Sigmoid colon (tissue), 7 donors: ENCODE results near the gene ADISSP. TPM values are rescaled to one million over a fixed set of nuclear protein-coding genes. Genes with fewer than 3 reads are reported as not detected.

Experiments used
- DNase-seq: peaks from one replicate; pipeline ENCODE4 v3.0.0-alpha.2; 2019
- H3K27ac ChIP-seq, 4 donors: fragments of 200-600 bp; sonication (generic); one replicate each; pipeline ENCODE4 v1.5.1; 2016 to 2019; ENCODE audit warnings: mild to moderate bottlenecking in 1 of 4
- H3K27me3 ChIP-seq, 3 donors: fragments of 200-600 bp; sonication (generic); one replicate each; pipeline ENCODE4 v1.5.1; 2019; ENCODE audit warnings: mild to moderate bottlenecking in 1 of 3
- H3K36me3 ChIP-seq, 4 donors: fragments of 200-600 bp; sonication (generic); one replicate each; pipeline ENCODE4 v1.5.1; 2016 to 2019
- H3K4me1 ChIP-seq, 4 donors: fragments of 200-600 bp; sonication (generic); one replicate each; pipeline ENCODE4 v1.5.1; 2017 to 2019
- H3K4me3 ChIP-seq, 4 donors: fragments of 200-600 bp; sonication (generic); one replicate each; pipeline ENCODE4 v1.5.1; 2017 to 2019; ENCODE audit warnings: mild to moderate bottlenecking in 2 of 4, moderate library complexity in 1 of 4
- H3K9me3 ChIP-seq, 4 donors: fragments of 200-600 bp in 3 of 4; sonication (generic) in 3 of 4; one replicate each; pipeline versions ENCODE4 v1.5.1 to v1.6.1; 2013 to 2019
- EP300 ChIP-seq, 4 donors: sonication (generic); formaldehyde crosslinking; IDR thresholded peaks; one replicate each; pipeline ENCODE4 v1.6.1; 2017; ENCODE audit warnings: antibody characterized with exemption in 4 of 4
- POLR2A ChIP-seq, 2 donors: fragments of 450-650 bp; IDR thresholded peaks; one replicate each; pipeline ENCODE4 v1.6.1; 2016; ENCODE audit warnings: antibody characterized with exemption in 2 of 2, mild to moderate bottlenecking in 2 of 2, moderate library complexity in 2 of 2
- POLR2AphosphoS5 ChIP-seq, 4 donors: sonication (generic); formaldehyde crosslinking; IDR thresholded peaks; one replicate each; pipeline ENCODE4 v1.6.1; 2017; ENCODE audit warnings: antibody characterized with exemption in 4 of 4
- WGBS, 2 donors: extraction: QIAGEN DNeasy Blood & Tissue Kit; methylation state at CpG; one replicate each; pipeline ENCODE4 v1.1.7; 2013; 5-methylcytosine and 5-hydroxymethylcytosine counted together
- intact Hi-C: fragments of 100-400 bp; cut with DNase I; formaldehyde crosslinking; loops from one replicate; pipeline ENCODE4 v1.15.1; 2023
- polyA plus RNA-seq, 3 donors: library from polyadenylated mRNA; stranded (reverse); fragments of 200-250 nt; gene quantifications; one replicate each; pipeline ENCODE4 v1.2.3, GENCODE V29; 2013
- total RNA-seq, 4 donors: library from RNA; depleted of rRNA; stranded (reverse); fragments of >200 nt; gene quantifications; one replicate each; pipeline ENCODE4 v1.1.0, GENCODE V29; 2016
- TF ChIP-seq, protein P1 (sequence below), 4 experiments: fragments of 450-650 bp in 3 of 4; fragments of 200-600 bp in 1 of 4; IDR thresholded peaks; one replicate each; pipeline ENCODE4 v1.5.1; 2016 to 2019; ENCODE audit warnings: antibody characterized with exemption in 4 of 4, mild to moderate bottlenecking in 3 of 4, moderate library complexity in 2 of 4
- donor health status: healthy with polysubstance abuse.
- donor health status: Bipolar disorder and iron deficiency.
- donor health status: healthy.

ADISSP gene
- total and polyA plus RNA-seq, 7 donors, result 15.7 to 116 (median 53.2) TPM

DNA sequence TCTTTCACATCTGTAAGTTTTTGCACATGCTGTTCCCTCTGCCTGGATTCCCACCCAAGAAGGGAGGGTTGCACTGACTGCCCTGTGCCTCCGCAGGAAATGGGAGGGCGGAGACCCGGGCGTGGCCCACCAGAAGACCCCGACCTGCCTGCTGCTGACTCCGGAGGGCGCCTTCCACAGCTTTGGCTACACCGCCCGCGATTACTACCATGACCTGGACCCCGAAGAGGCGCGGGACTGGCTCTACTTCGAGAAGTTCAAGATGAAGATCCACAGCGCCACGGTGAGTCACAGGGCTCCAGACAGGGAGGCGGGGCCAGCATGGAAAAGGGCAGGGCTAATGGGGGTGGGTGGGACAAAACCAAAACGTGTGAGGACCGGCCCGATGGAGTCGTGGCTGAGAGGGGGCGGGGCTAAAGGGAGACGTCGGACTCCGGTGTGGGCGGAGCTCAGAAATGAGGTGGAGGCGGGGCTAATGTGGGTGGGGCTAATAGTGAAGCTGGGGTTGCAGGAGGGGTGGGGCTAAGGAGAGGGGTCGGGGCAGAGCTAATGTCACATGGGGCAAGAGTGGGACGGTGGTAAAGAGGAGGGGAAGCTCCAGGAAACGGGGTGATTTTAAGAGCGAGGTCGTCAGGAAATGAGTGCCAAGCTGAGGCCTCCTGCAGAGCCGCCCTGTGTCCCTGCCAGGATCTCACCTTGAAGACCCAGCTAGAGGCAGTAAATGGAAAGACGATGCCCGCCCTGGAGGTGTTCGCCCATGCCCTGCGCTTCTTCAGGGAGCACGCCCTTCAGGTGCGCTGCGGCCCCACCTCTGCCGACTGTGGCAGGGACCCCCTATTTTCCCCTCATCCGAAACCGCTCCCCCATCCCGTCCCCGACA is 22.5 kb downstream of the ADISSP start:
- Histone ChIP-seq H3K27me3 (peaks cover 0 to 26% (median 9%) of the 10 kb centered on the region in 3 donors), H3K4me1 (peaks cover 0 to 15% (median 4%) of the 10 kb centered on the region in 4 donors), H3K36me3 (no peaks in the 10 kb centered on the region), H3K4me3 (no peak overlapping the region), H3K27ac (no peak overlapping the region), H3K9me3 (no peaks in the 10 kb centered on the region)
- 34 to 43% methylated on average over 45 of the region's 45 CpGs for WGBS, 2 donors
- peak; percentile 80 for DNase-seq
- TF ChIP-seq EP300 (IDR thresholded peaks at IDR 0.05) (no peak), POLR2A (IDR thresholded peaks at IDR 0.05) (no peak), POLR2AphosphoS5 (IDR thresholded peaks at IDR 0.05) (no peak)
- TF ChIP-seq, protein P1, sequence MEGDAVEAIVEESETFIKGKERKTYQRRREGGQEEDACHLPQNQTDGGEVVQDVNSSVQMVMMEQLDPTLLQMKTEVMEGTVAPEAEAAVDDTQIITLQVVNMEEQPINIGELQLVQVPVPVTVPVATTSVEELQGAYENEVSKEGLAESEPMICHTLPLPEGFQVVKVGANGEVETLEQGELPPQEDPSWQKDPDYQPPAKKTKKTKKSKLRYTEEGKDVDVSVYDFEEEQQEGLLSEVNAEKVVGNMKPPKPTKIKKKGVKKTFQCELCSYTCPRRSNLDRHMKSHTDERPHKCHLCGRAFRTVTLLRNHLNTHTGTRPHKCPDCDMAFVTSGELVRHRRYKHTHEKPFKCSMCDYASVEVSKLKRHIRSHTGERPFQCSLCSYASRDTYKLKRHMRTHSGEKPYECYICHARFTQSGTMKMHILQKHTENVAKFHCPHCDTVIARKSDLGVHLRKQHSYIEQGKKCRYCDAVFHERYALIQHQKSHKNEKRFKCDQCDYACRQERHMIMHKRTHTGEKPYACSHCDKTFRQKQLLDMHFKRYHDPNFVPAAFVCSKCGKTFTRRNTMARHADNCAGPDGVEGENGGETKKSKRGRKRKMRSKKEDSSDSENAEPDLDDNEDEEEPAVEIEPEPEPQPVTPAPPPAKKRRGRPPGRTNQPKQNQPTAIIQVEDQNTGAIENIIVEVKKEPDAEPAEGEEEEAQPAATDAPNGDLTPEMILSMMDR (IDR thresholded peaks at IDR 0.05), result no peak
- intact Hi-C loops, result no loop called here

GRCh38 chr20:3744037-3744436 is 23.5 kb downstream of the ADISSP start:
- Histone ChIP-seq H3K9me3 (no peaks in the 10 kb centered on the region), H3K27ac (no peak overlapping the region), H3K4me1 (peaks cover 0 to 8% (median 0%) of the 10 kb centered on the region in 4 donors), H3K4me3 (no peak overlapping the region), H3K27me3 (peaks cover 0 to 16% (median 9%) of the 10 kb centered on the region in 3 donors), H3K36me3 (no peaks in the 10 kb centered on the region)
- TF ChIP-seq EP300 (IDR thresholded peaks at IDR 0.05), result no peak
- TF ChIP-seq POLR2AphosphoS5 (IDR thresholded peaks at IDR 0.05), result no peak
- TF ChIP-seq, protein P1 (IDR thresholded peaks at IDR 0.05), result no peak
- no peak for TF ChIP-seq POLR2A (IDR thresholded peaks at IDR 0.05)
- DNase-seq, result no peak
- intact Hi-C loops, result no loop called here
- 78 to 88% methylated on average over 1 of the region's 1 CpG for WGBS, 2 donors

DNA sequence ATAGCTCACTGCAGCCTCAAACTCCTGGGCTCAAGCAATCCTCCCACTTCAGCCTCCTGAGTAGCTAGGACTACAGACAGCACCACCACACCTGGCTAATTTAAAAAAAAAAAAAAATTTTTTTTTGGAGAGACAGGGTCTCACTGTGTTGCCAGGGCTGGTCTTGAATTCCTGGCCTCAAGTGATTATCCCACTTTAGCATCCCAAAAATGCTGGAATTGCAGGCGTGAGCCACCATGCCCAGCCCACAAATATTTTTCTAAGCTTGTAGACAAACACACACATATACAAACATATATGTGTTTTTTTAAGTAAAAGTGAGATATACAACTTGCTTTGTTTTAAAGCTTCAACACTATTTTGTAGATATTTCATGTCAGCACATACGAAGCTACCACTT is 24.3 kb downstream of the ADISSP start:
- no peak overlapping the region for H3K4me3 ChIP-seq
- no peaks in the 10 kb centered on the region for H3K9me3 ChIP-seq
- peaks cover 0 to 16% (median 9%) of the 10 kb centered on the region in 3 donors for H3K27me3 ChIP-seq
- H3K4me1 ChIP-seq, result peaks cover 0 to 8% (median 0%) of the 10 kb centered on the region in 4 donors
- no peaks in the 10 kb centered on the region for H3K36me3 ChIP-seq
- H3K27ac ChIP-seq, result no peak overlapping the region
- 62 to 76% methylated on average over 2 of the region's 2 CpGs for WGBS, 2 donors
- TF ChIP-seq EP300 (IDR thresholded peaks at IDR 0.05) (no peak), POLR2A (IDR thresholded peaks at IDR 0.05) (no peak), POLR2AphosphoS5 (IDR thresholded peaks at IDR 0.05) (no peak)
- TF ChIP-seq, protein P1 (IDR thresholded peaks at IDR 0.05), result no peak
- intact Hi-C loops, result no loop called here
- DNase-seq, result no peak

DNA sequence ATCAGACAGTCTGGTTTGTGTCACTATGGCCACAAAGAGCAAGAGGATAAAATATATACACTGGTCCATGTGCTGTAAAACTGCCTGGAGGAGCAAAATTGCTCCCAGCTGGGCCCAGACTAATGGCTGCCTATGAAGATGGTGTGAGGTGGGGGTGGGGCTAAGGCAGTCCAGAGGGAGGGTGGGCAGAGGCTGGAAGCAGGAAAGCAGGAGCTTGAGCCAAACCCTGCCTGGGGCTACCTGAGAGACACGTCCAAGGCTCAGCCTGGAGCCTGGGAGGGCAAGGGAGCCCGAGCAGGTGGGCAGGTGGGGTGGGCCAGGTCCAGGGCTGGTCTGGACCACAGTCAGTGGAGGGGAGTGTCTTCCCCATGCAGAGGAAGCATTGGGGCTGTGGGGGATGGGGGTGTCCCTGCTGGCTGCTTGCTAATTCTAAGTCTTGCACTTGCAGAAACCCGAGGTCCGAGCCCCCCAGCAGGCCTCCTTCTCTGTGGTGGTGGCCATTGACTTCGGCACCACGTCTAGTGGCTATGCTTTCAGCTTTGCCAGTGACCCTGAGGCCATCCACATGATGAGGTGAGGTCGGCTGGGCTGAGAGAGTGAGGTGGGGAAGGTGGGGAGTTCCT is 25.6 kb downstream of the ADISSP start:
- DNase-seq, result peak; percentile 66
- H3K36me3 ChIP-seq, result no peaks in the 10 kb centered on the region
- H3K4me1 ChIP-seq, result peaks cover 0 to 8% (median 0%) of the 10 kb centered on the region in 4 donors
- no peak overlapping the region for H3K4me3 ChIP-seq
- intact Hi-C loops, result no loop called here
- peaks cover 0 to 16% (median 9%) of the 10 kb centered on the region in 3 donors for H3K27me3 ChIP-seq
- H3K9me3 ChIP-seq, result no peaks in the 10 kb centered on the region
- no peak overlapping the region for H3K27ac ChIP-seq
- 77 to 85% methylated on average over 7 of the region's 7 CpGs for WGBS, 2 donors
- TF ChIP-seq, protein P1 (IDR thresholded peaks at IDR 0.05), result no peak
- no peak for TF ChIP-seq EP300 (IDR thresholded peaks at IDR 0.05)
- TF ChIP-seq POLR2A (IDR thresholded peaks at IDR 0.05), result no peak
